Uterus (tissue), 4 donors: ENCODE data around the gene PTDSS2. TPM values are rescaled to one million over a fixed set of nuclear protein-coding genes. Genes with fewer than 3 reads are reported as not detected.

ENCODE experiments used
- DNase-seq, 2 donors: peaks; one replicate each; pipeline ENCODE4 v3.0.0-alpha.2; 2019 to 2020
- H3K27ac ChIP-seq, 2 donors: fragments of 200-600 bp; sonication (generic); 1 replicate in 1 of 2; 2 replicates in 1 of 2; pipeline ENCODE4 v1.5.1; 2016 to 2018
- H3K27me3 ChIP-seq, 2 donors: fragments of 200-600 bp; sonication (generic); one replicate each; pipeline ENCODE4 v1.5.1; 2018 to 2019; ENCODE audit warnings: control low read depth in 1 of 2
- H3K36me3 ChIP-seq, 2 donors: fragments of 200-600 bp; sonication (generic); one replicate each; pipeline ENCODE4 v1.5.1; 2019; ENCODE audit warnings: control low read depth in 1 of 2
- H3K4me1 ChIP-seq, 2 donors: fragments of 200-600 bp; sonication (generic); one replicate each; pipeline ENCODE4 v1.5.1; 2018 to 2019; ENCODE audit warnings: control low read depth in 1 of 2
- H3K4me3 ChIP-seq, 2 donors: fragments of 200-600 bp; sonication (generic); 1 replicate in 1 of 2; 2 replicates in 1 of 2; pipeline ENCODE4 v1.5.1; 2018 to 2019; ENCODE audit warnings: mild to moderate bottlenecking in 1 of 2
- H3K9me3 ChIP-seq, 2 donors: fragments of 200-600 bp; sonication (generic); one replicate each; pipeline ENCODE4 v1.5.1; 2019; ENCODE audit warnings: control low read depth in 1 of 2
- POLR2A ChIP-seq, 2 donors: fragments of 450-650 bp; IDR thresholded peaks; one replicate each; pipeline ENCODE4 v1.6.1; 2016; ENCODE audit warnings: antibody characterized with exemption in 2 of 2, mild to moderate bottlenecking in 1 of 2, moderate library complexity in 1 of 2
- intact Hi-C: fragments of 100-400 bp; cut with DNase I; formaldehyde crosslinking; loops from one replicate; pipeline ENCODE4 v1.15.1; 2023; ENCODE audit warnings: low total_unique reads
- total RNA-seq, 4 donors: library from RNA; depleted of rRNA in 3 of 4; stranded (reverse); fragments of >200 nt in 3 of 4; gene quantifications; one replicate each; pipeline versions ENCODE4 v1.1.0 to v1.2.4, GENCODE V29; 2014 to 2023
- TF ChIP-seq, protein P1 (sequence below), 4 experiments: fragments of 200-600 bp in 2 of 4; fragments of 450-650 bp in 2 of 4; sonication (generic) in 2 of 4; IDR thresholded peaks; one replicate each; pipeline ENCODE4 v1.5.1; 2016 to 2019; ENCODE audit warnings: antibody characterized with exemption in 4 of 4, mild to moderate bottlenecking in 2 of 4, moderate library complexity in 1 of 4
- donor health status: DM: yes; HTN: yes; CAD: no.

The PTDSS2 gene
- total RNA-seq, 4 donors from 2014 or later = 20.7 to 43.7 (median 22.8) TPM

DNA sequence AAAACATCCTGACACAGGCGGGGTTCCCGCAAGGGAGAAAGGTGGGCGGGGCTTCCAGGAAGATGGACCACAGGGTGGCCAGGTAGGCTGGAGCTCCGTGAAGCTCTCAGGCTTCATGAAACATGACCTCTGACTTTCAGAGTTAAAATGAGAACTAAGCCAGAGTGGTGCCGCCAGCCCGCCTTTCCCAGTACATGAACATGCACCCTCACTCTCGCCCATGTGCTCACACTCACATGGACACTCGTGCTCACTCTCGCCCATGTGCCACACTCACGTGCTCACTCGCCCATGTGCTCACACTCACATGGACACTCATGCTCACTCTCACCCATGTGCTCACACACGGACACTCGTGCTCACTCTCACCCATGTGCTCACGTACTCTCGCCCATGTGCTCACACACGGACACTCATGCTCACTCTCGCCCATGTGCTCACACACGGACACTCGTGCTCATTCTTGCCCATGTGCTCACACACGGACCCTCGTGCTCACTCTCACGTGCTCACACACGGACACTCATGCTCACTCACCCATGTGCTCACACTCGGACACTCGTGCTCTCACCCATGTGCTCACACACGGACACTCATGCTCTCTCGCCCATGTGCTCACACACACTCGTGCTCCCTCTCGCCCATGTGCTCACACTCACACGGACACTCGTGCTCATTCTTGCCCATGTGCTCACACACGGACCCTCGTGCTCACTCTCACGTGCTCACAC, 46.9 kb downstream of the PTDSS2 start:
- Histone ChIP-seq H3K9me3 (no peaks in the 10 kb centered on the region), H3K4me3 (no peak overlapping the region), H3K27ac (no peak overlapping the region), H3K36me3 (no peaks in the 10 kb centered on the region), H3K4me1 (no peaks in the 10 kb centered on the region), H3K27me3 (no peaks in the 10 kb centered on the region)
- TF ChIP-seq, protein P1, sequence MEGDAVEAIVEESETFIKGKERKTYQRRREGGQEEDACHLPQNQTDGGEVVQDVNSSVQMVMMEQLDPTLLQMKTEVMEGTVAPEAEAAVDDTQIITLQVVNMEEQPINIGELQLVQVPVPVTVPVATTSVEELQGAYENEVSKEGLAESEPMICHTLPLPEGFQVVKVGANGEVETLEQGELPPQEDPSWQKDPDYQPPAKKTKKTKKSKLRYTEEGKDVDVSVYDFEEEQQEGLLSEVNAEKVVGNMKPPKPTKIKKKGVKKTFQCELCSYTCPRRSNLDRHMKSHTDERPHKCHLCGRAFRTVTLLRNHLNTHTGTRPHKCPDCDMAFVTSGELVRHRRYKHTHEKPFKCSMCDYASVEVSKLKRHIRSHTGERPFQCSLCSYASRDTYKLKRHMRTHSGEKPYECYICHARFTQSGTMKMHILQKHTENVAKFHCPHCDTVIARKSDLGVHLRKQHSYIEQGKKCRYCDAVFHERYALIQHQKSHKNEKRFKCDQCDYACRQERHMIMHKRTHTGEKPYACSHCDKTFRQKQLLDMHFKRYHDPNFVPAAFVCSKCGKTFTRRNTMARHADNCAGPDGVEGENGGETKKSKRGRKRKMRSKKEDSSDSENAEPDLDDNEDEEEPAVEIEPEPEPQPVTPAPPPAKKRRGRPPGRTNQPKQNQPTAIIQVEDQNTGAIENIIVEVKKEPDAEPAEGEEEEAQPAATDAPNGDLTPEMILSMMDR (IDR thresholded peaks at IDR 0.05) = no peak
- no peak for TF ChIP-seq POLR2A (IDR thresholded peaks at IDR 0.05)
- intact Hi-C loops = no loop called here
- DNase-seq = no peak

DNA sequence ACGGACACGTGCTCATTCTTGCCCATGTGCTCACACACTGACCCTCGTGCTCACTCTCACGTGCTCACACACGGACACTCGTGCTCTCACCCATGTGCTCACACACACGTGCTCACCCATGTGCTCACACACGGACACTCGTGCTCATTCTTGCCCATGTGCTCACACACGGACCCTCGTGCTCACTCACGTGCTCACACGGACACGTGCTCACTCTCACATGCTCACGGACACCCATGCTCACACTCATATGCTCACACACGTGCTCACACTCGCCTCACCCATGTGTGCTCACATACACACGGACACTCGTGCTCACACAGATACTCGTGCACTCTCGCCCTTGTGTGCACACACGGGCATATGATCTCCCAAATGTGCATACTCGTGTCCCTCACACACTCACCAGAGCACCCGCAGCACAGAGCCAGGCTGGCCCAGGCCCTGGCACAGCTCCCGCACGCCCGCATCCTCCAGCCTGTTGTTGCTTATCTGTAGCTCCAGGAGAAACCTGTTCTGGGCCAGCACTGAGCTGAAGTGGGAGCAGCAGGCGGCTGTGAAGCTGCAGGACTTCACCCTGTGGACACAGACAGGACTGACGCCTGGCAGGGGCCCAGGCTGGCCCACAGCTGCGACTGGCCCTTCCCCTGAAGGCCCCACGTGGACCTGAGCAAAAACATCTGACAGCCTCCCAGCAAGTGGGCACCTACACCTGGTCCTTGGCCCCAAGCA, 47.7 kb downstream of the PTDSS2 start:
- intact Hi-C loops = no loop called here
- Histone ChIP-seq H3K4me1 (peaks cover 0 to 7% of the 10 kb centered on the region in 2 donors), H3K4me3 (no peak overlapping the region), H3K27ac (no peak overlapping the region), H3K27me3 (no peaks in the 10 kb centered on the region), H3K9me3 (no peaks in the 10 kb centered on the region), H3K36me3 (no peaks in the 10 kb centered on the region)
- TF ChIP-seq POLR2A (IDR thresholded peaks at IDR 0.05) = no peak
- TF ChIP-seq, protein P1 (IDR thresholded peaks at IDR 0.05) = no peak
- DNase-seq = no peak

DNA sequence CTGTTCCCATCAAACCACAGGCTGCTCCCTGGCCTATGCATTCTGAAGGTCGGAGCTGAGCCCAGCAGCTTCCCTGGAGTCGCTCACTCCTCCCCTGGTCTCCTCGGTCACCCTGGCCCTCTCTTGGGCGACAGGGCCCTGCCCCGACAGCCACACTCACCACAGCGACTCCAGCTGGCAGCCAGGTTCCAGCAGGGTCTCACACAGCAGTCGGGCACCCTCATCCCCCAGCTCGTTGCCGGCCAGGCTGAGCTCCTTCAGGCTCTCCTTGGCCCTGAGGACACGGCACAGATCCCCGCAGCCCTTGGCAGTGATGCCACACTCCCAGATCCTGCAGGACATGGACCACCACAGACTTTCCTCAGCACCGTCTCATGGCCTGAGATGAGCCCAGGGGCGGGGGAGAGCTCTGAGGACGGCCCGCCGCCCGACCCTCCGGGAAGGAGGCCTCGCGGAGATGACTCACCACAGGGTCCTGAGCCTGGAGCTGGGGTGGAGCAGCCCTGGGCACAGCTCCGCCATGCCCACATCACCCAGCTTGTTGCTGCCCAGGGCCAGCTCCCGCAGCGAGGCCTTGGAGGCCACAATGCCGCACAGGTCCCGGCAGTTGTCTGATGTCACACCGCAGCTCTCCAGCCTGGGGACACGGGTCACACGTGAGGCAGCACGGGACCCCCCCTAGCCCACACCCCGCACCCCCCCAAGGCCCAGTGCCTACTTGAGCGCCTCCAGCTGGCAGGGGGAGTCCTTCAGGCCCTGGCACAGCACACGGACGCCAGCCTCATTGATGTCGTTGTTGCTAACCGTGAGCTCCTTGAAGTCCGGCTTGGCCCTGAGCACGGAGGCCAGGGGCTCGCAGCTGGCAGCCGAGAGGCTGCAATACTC, 48.5 kb downstream of the PTDSS2 start:
- DNase-seq = peak in 1 of 2 donors; percentile 16
- Histone ChIP-seq H3K27ac (no peak overlapping the region), H3K36me3 (no peaks in the 10 kb centered on the region), H3K4me3 (no peak overlapping the region), H3K27me3 (no peaks in the 10 kb centered on the region), H3K4me1 (peaks cover 0 to 12% of the 10 kb centered on the region in 2 donors), H3K9me3 (no peaks in the 10 kb centered on the region)
- intact Hi-C loops = no loop called here
- TF ChIP-seq, protein P1 (IDR thresholded peaks at IDR 0.05) = no peak
- TF ChIP-seq POLR2A (IDR thresholded peaks at IDR 0.05) = no peak

DNA sequence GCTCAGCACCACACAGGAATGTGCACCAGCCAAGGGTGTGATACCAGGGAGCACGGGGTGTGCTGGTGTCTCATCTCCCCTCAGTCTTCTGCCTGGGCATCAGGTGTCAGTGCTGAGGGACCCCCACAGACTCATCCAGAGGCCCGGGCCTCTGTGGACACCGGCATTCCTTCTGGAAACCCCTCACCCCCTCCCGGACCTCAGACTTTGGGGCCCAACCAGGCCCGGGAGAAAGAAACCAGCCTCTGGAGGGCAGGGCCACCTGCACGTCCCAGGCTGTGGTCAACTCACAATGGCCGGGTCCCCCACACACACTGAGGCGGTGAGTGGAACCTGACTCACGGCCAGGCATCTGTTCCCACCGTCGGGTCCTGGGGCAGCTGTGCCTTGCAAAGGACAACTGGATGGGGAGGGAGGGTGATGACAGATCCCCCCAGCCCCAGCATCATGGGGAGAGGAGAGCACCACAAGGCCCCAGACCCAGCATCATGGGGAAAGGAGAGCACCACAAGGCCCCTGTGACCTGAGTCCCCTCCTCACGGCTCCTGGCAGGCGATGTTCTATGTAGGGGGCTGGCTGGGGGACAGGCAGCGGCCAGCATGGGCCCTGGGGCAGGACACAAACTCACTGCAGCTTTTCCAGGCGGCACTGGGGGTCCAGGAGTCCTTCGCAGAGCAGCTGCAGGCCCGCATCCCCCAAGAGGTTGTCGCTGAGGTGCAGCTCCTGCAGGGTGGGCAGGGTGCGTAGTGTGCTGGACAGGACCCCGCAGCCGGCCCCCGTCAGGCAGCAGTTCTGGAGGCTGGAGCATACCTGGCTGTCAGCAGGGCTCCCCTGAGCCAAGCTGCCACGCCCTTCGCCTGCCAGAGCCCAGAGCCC, 49.4 kb downstream of the PTDSS2 start:
- Histone ChIP-seq H3K36me3 (no peaks in the 10 kb centered on the region), H3K9me3 (no peaks in the 10 kb centered on the region), H3K27ac (no peak overlapping the region), H3K4me3 (no peak overlapping the region), H3K27me3 (no peaks in the 10 kb centered on the region), H3K4me1 (peaks cover 0 to 15% of the 10 kb centered on the region in 2 donors)
- TF ChIP-seq, protein P1 (IDR thresholded peaks at IDR 0.05) = no peak
- TF ChIP-seq POLR2A (IDR thresholded peaks at IDR 0.05) = no peak
- intact Hi-C loops = no loop called here
- no peak for DNase-seq
